GM12878 (cell line): ENCODE results near the gene TRNT1. TPM values are rescaled to one million over a fixed set of nuclear protein-coding genes. Genes with fewer than 3 reads are reported as not detected.

Source experiments
- CUX1 ChIP-seq: IDR thresholded peaks from 2 replicates; pipeline ENCODE4 v1.6.1; 2012; ENCODE audit warnings: improper control_type of control experiment, low read depth, low read length; ENCODE audit not compliant: insufficient replicate concordance
- EZH2 ChIP-seq: IDR thresholded peaks from 2 replicates; pipeline ENCODE4 v1.6.1; 2012; ENCODE audit warnings: low read depth, mild to moderate bottlenecking, control low read depth, inconsistent platforms, low read length, borderline replicate concordance; ENCODE audit not compliant: control insufficient read depth
- GATAD2B ChIP-seq: fragments of 450-650 bp; conservative IDR thresholded peaks from 2 replicates; pipeline ENCODE4 v1.6.1; 2017; ENCODE audit warnings: low read depth, mild to moderate bottlenecking, moderate library complexity
- KDM1A ChIP-seq: fragments of 200-600 bp; sonication (generic); IDR thresholded peaks from 2 replicates; pipeline ENCODE4 v1.6.1; 2016; ENCODE audit warnings: borderline replicate concordance
- SP1 ChIP-seq: IDR thresholded peaks from one replicate; pipeline ENCODE4 v1.6.1; 2011; ENCODE audit warnings: low read depth, low read length
- polyA plus RNA-seq, 11 experiments: library from polyadenylated mRNA; depleted of rRNA in 4 of 11; unstranded in 6 of 11; stranded (reverse) in 5 of 11; fragments of >200 nt; fragmentation: Nextera tagmentation in 4 of 11; fragmentation: Illumina TruSeq in 1 of 11; extraction: Ambion mirVana in 4 of 11; extraction: Trizol in 1 of 11; gene quantifications; 1 replicate in 1 of 11; 2 replicates in 10 of 11; pipeline versions ENCODE4 v1.2.1 to v1.2.3, GENCODE V29; 2011 to 2016; ENCODE audit warnings: inconsistent platforms in 2 of 11, missing spikeins in 2 of 11, low read depth in 1 of 11
- total RNA-seq, 4 experiments: library from RNA; depleted of rRNA in 3 of 4; stranded (reverse); fragments of >200 nt in 3 of 4; fragmentation: Illumina TruSeq in 1 of 4; extraction: Trizol in 1 of 4; gene quantifications; 2 replicates each; pipeline versions ENCODE4 v1.2.1 to v1.2.3, GENCODE V29; 2013 to 2021
- TF ChIP-seq, protein P1 (sequence below): fragments of 450-650 bp; IDR thresholded peaks from 2 replicates; pipeline ENCODE4 v1.6.1; 2017; ENCODE audit warnings: mild to moderate bottlenecking

TRNT1 gene
- total and polyA plus RNA-seq, 10 of the 15 experiments (the other 5 are each of a cell fraction or from before 2014, with no cell fraction given) = 28.6 to 54.9 (median 36.6) TPM

- TF ChIP-seq CUX1 (no peak), KDM1A (no peak), GATAD2B (no peak), EZH2 (no peak), SP1 (no peak)
- TF ChIP-seq, protein P1, sequence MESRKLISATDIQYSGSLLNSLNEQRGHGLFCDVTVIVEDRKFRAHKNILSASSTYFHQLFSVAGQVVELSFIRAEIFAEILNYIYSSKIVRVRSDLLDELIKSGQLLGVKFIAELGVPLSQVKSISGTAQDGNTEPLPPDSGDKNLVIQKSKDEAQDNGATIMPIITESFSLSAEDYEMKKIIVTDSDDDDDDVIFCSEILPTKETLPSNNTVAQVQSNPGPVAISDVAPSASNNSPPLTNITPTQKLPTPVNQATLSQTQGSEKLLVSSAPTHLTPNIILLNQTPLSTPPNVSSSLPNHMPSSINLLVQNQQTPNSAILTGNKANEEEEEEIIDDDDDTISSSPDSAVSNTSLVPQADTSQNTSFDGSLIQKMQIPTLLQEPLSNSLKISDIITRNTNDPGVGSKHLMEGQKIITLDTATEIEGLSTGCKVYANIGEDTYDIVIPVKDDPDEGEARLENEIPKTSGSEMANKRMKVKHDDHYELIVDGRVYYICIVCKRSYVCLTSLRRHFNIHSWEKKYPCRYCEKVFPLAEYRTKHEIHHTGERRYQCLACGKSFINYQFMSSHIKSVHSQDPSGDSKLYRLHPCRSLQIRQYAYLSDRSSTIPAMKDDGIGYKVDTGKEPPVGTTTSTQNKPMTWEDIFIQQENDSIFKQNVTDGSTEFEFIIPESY = no peak
These were observed 40.5 kb upstream of the TRNT1 start (continued) for GRCh38 chr3:3086239-3086638.
